ENCODE measurements around the gene NR0B2.
"Not testable (repeated sequence)": the region's sequence is repeated elsewhere in the genome, so short reads cannot be mapped to it uniquely, and the experiment has no call there.

The NR0B2 gene

GRCh38 chr1:26887125-26887524, 26.6 kb downstream of the NR0B2 start:
- no peak for DNase-seq

- DNase-seq, result no peak
Observed at GRCh38 chr1:26882696-26883463, 30.9 kb downstream of the NR0B2 start.

- not testable (repeated sequence) for DNase-seq
Observed at GRCh38 chr1:26881611-26882010, 32.2 kb downstream of the NR0B2 start.

- DNase-seq, result no peak
Observed at GRCh38 chr1:26879793-26880192, 34.0 kb downstream of the NR0B2 start.

GRCh38 chr1:26877326-26877725, 36.4 kb downstream of the NR0B2 start:
- DNase-seq, result no peak

GRCh38 chr1:26874896-26875295, 38.9 kb downstream of the NR0B2 start:
- no peak for DNase-seq

- DNase-seq, result not testable (repeated sequence)
Observed at GRCh38 chr1:26873097-26873496, 40.7 kb downstream of the NR0B2 start.

- peak; percentile 94 for DNase-seq
Observed at GRCh38 chr1:26864610-26865480, 48.9 kb downstream of the NR0B2 start.

GRCh38 chr1:26863685-26864077, 50.1 kb downstream of the NR0B2 start:
- DNase-seq, result no peak

- DNase-seq, result no peak
Observed at GRCh38 chr1:26862781-26863684, 50.7 kb downstream of the NR0B2 start, which contains the start of gene SFN. Gene SFN, plus strand, starts transcription at chr1:26863149. Its CDS starts 64 bp downstream, at chr1:26863213.

GRCh38 chr1:26861889-26862378, 51.8 kb downstream of the NR0B2 start:
- DNase-seq, result no peak

Measured in CD4-positive, alpha-beta T cell treated with Interleukin-15 for 1 hour (primary cell).